K562 (cell line): Measurements from ENCODE around the gene HOXC12. TPM values are rescaled to one million over a fixed set of nuclear protein-coding genes. Genes with fewer than 3 reads are reported as not detected.
A peak's percentile ranks its signal among the peaks of the same experiment; 100 is the strongest.

Experiments used
- CREM ChIP-seq: IDR thresholded peaks from 2 replicates; pipeline ENCODE4 v1.6.1; 2014; ENCODE audit warnings: antibody characterized with exemption, low read depth
- FOXA1 ChIP-seq: fragments of 450-650 bp; IDR thresholded peaks from 2 replicates; pipeline ENCODE4 v1.6.1; 2016; ENCODE audit warnings: mild to moderate bottlenecking, borderline replicate concordance
- GATAD2A ChIP-seq: fragments of 450-650 bp; IDR thresholded peaks from 2 replicates; pipeline ENCODE4 v1.6.1; 2017
- MAZ ChIP-seq, 2 experiments: fragments of 450-650 bp in 1 of 2; sonication (generic) in 1 of 2; formaldehyde crosslinking; IDR thresholded peaks in 1 of 2; conservative IDR thresholded peaks in 1 of 2; 2 replicates each; pipeline versions ENCODE4 v1.4.0 to v1.5.0; 2020; ENCODE audit warnings: mild to moderate bottlenecking in 1 of 2, missing genetic modification reagents in 1 of 2
- NFYB ChIP-seq: IDR thresholded peaks from 2 replicates; pipeline ENCODE4 v1.6.1; 2011; ENCODE audit warnings: mild to moderate bottlenecking, moderate library complexity; ENCODE audit not compliant: insufficient read length; ENCODE audit errors: extremely low read depth
- ZNF165 ChIP-seq: fragments of 250-450 bp; sonication (Bioruptor Pico); IDR thresholded peaks from 2 replicates; pipeline ENCODE4 v1.4.0; 2020; ENCODE audit warnings: borderline replicate concordance
- ZNF780A ChIP-seq: fragments of 250-450 bp; sonication (Bioruptor Pico); IDR thresholded peaks from 2 replicates; pipeline ENCODE4 v1.5.0; 2021; ENCODE audit warnings: mild to moderate bottlenecking
- polyA plus RNA-seq, 8 experiments: library from polyadenylated mRNA; depleted of rRNA in 4 of 8; stranded (reverse) in 5 of 8; unstranded in 3 of 8; fragments of >200 nt; fragmentation: Nextera tagmentation in 2 of 8; fragmentation: Illumina TruSeq in 1 of 8; extraction: Ambion mirVana in 2 of 8; extraction: Trizol in 1 of 8; gene quantifications; 2 replicates each; pipeline versions ENCODE4 v1.2.1 to v1.2.3, GENCODE V29; 2011 to 2014; ENCODE audit warnings: inconsistent platforms in 1 of 8, missing spikeins in 1 of 8
- total RNA-seq, 7 experiments: library from RNA; depleted of rRNA in 6 of 7; stranded (reverse); fragments of >200 nt in 6 of 7; fragmentation: Illumina TruSeq in 2 of 7; extraction: Trizol in 2 of 7; gene quantifications; 2 replicates each; pipeline versions ENCODE4 v1.2.1 to v1.2.3, GENCODE V29; 2011 to 2021; ENCODE audit warnings: low replicate concordance in 1 of 7
- TF ChIP-seq, protein P1 (sequence below): IDR thresholded peaks from 2 replicates; pipeline ENCODE4 v1.6.1; 2012; ENCODE audit warnings: low read depth, low read length, improper control_type of control experiment, borderline replicate concordance
- TF ChIP-seq, protein P2 (sequence below): fragments of 200-600 bp; sonication (generic); IDR thresholded peaks from one replicate; pipeline ENCODE4 v1.6.1; 2012; ENCODE audit warnings: mild to moderate bottlenecking, low read depth, low read length, inconsistent platforms
- TF ChIP-seq, protein P3 (sequence below): IDR thresholded peaks from 2 replicates; pipeline ENCODE4 v1.6.1; 2016; ENCODE audit warnings: missing genetic modification characterization, missing compliant biosample characterization
- TF ChIP-seq, protein P4 (sequence below): fragments of 250-450 bp; sonication (Bioruptor Pico); IDR thresholded peaks from 2 replicates; pipeline ENCODE4 v1.5.0; 2021

Gene HOXC12
- total and polyA plus RNA-seq, 9 of the 15 experiments (the other 6 are each of a cell fraction or from before 2014, with no cell fraction given) = 0.04 to 0.36 (median 0.11) TPM; not detected in 1

DNA sequence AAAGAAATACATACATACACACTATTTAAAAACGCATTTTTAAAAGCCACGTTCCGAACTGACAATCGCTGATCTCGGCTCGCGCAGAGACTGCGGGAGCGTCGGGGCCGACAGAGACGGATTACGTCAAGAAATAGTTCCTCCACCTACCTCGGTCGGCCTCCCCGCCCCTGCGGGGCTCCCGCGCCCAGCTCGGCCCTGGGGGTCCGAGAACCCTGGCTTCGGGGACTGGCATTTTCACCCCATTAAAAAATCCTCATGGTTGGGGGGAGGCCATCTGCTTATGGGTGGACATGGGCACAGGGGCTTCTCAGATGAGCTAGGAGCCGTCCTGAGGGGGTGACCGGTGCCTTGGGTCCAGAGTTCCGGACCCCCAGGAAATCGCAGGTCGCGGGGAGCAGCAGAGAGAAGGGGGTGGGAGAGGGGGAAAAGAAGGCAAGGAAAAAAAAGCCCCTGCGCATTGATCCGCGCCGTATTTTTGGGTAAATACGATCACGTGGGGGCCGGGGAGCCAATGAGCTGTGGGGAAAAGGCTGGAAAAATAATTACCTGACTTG, 44.9 kb downstream of the HOXC12 start (continued):
- no peak for TF ChIP-seq ZNF165 (CRISPR knock-in tag)
- TF ChIP-seq, protein P1, sequence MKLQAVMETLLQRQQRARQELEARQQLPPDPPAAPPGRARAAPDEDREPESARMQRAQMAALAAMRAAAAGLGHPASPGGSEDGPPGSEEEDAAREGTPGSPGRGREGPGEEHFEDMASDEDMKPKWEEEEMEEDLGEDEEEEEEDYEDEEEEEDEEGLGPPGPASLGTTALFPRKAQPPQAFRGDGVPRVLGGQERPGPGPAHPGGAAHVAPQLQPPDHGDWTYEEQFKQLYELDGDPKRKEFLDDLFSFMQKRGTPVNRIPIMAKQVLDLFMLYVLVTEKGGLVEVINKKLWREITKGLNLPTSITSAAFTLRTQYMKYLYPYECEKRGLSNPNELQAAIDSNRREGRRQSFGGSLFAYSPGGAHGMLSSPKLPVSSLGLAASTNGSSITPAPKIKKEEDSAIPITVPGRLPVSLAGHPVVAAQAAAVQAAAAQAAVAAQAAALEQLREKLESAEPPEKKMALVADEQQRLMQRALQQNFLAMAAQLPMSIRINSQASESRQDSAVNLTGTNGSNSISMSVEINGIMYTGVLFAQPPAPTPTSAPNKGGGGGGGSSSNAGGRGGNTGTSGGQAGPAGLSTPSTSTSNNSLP = no peak
- no peak for TF ChIP-seq FOXA1
- TF ChIP-seq, protein P2, sequence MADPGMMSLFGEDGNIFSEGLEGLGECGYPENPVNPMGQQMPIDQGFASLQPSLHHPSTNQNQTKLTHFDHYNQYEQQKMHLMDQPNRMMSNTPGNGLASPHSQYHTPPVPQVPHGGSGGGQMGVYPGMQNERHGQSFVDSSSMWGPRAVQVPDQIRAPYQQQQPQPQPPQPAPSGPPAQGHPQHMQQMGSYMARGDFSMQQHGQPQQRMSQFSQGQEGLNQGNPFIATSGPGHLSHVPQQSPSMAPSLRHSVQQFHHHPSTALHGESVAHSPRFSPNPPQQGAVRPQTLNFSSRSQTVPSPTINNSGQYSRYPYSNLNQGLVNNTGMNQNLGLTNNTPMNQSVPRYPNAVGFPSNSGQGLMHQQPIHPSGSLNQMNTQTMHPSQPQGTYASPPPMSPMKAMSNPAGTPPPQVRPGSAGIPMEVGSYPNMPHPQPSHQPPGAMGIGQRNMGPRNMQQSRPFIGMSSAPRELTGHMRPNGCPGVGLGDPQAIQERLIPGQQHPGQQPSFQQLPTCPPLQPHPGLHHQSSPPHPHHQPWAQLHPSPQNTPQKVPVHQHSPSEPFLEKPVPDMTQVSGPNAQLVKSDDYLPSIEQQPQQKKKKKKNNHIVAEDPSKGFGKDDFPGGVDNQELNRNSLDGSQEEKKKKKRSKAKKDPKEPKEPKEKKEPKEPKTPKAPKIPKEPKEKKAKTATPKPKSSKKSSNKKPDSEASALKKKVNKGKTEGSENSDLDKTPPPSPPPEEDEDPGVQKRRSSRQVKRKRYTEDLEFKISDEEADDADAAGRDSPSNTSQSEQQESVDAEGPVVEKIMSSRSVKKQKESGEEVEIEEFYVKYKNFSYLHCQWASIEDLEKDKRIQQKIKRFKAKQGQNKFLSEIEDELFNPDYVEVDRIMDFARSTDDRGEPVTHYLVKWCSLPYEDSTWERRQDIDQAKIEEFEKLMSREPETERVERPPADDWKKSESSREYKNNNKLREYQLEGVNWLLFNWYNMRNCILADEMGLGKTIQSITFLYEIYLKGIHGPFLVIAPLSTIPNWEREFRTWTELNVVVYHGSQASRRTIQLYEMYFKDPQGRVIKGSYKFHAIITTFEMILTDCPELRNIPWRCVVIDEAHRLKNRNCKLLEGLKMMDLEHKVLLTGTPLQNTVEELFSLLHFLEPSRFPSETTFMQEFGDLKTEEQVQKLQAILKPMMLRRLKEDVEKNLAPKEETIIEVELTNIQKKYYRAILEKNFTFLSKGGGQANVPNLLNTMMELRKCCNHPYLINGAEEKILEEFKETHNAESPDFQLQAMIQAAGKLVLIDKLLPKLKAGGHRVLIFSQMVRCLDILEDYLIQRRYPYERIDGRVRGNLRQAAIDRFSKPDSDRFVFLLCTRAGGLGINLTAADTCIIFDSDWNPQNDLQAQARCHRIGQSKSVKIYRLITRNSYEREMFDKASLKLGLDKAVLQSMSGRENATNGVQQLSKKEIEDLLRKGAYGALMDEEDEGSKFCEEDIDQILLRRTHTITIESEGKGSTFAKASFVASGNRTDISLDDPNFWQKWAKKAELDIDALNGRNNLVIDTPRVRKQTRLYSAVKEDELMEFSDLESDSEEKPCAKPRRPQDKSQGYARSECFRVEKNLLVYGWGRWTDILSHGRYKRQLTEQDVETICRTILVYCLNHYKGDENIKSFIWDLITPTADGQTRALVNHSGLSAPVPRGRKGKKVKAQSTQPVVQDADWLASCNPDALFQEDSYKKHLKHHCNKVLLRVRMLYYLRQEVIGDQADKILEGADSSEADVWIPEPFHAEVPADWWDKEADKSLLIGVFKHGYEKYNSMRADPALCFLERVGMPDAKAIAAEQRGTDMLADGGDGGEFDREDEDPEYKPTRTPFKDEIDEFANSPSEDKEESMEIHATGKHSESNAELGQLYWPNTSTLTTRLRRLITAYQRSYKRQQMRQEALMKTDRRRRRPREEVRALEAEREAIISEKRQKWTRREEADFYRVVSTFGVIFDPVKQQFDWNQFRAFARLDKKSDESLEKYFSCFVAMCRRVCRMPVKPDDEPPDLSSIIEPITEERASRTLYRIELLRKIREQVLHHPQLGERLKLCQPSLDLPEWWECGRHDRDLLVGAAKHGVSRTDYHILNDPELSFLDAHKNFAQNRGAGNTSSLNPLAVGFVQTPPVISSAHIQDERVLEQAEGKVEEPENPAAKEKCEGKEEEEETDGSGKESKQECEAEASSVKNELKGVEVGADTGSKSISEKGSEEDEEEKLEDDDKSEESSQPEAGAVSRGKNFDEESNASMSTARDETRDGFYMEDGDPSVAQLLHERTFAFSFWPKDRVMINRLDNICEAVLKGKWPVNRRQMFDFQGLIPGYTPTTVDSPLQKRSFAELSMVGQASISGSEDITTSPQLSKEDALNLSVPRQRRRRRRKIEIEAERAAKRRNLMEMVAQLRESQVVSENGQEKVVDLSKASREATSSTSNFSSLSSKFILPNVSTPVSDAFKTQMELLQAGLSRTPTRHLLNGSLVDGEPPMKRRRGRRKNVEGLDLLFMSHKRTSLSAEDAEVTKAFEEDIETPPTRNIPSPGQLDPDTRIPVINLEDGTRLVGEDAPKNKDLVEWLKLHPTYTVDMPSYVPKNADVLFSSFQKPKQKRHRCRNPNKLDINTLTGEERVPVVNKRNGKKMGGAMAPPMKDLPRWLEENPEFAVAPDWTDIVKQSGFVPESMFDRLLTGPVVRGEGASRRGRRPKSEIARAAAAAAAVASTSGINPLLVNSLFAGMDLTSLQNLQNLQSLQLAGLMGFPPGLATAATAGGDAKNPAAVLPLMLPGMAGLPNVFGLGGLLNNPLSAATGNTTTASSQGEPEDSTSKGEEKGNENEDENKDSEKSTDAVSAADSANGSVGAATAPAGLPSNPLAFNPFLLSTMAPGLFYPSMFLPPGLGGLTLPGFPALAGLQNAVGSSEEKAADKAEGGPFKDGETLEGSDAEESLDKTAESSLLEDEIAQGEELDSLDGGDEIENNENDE = peak; percentile 20
- peak; percentile 84 for TF ChIP-seq CREM
- TF ChIP-seq ZNF780A (CRISPR knock-in tag) = no peak
- TF ChIP-seq NFYB = peak; percentile 30
- TF ChIP-seq GATAD2A = peak; percentile 66; the same call in 1 of the 2 replicates
- TF ChIP-seq, protein P3, sequence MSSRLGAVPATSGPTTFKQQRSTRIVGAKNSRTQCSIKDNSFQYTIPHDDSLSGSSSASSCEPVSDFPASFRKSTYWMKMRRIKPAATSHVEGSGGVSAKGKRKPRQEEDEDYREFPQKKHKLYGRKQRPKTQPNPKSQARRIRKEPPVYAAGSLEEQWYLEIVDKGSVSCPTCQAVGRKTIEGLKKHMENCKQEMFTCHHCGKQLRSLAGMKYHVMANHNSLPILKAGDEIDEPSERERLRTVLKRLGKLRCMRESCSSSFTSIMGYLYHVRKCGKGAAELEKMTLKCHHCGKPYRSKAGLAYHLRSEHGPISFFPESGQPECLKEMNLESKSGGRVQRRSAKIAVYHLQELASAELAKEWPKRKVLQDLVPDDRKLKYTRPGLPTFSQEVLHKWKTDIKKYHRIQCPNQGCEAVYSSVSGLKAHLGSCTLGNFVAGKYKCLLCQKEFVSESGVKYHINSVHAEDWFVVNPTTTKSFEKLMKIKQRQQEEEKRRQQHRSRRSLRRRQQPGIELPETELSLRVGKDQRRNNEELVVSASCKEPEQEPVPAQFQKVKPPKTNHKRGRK (tag) = no peak
- no peak; a peak in 1 of 4 replicates for TF ChIP-seq MAZ (CRISPR knock-in tag; conservative IDR thresholded peaks at IDR 0.05 in 1 of 2, IDR thresholded peaks at IDR 0.05 in 1 of 2)
- TF ChIP-seq, protein P4, sequence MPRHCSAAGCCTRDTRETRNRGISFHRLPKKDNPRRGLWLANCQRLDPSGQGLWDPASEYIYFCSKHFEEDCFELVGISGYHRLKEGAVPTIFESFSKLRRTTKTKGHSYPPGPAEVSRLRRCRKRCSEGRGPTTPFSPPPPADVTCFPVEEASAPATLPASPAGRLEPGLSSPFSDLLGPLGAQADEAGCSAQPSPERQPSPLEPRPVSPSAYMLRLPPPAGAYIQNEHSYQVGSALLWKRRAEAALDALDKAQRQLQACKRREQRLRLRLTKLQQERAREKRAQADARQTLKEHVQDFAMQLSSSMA (CRISPR knock-in tag) = no peak
